DMS 273 (cell line): ENCODE data around the gene CGB1.
A peak's percentile ranks its signal among the peaks of the same experiment; 100 is the strongest.
"Not testable (repeated sequence)": the region's sequence is repeated elsewhere in the genome, so short reads cannot be mapped to it uniquely, and the experiment has no call there.

ENCODE experiments used
- DNase-seq: peaks from one replicate; lab custom pipeline; 2025; ENCODE audit not compliant: unreplicated experiment; lab: John Stamatoyannopoulos, UW

Gene CGB1

GRCh38 chr19:49058562-49058961 is 21.9 kb upstream of the CGB1 start:
- DNase-seq = peak; percentile 61

GRCh38 chr19:49057636-49058234 is 21.0 kb upstream of the CGB1 start, which contains the start of gene CGB7:
Gene CGB7 (minus strand): TSS chr19:49057749. CDS start chr19:49055375, 2,374 bp downstream.
- peak; percentile 73 for DNase-seq

DNA sequence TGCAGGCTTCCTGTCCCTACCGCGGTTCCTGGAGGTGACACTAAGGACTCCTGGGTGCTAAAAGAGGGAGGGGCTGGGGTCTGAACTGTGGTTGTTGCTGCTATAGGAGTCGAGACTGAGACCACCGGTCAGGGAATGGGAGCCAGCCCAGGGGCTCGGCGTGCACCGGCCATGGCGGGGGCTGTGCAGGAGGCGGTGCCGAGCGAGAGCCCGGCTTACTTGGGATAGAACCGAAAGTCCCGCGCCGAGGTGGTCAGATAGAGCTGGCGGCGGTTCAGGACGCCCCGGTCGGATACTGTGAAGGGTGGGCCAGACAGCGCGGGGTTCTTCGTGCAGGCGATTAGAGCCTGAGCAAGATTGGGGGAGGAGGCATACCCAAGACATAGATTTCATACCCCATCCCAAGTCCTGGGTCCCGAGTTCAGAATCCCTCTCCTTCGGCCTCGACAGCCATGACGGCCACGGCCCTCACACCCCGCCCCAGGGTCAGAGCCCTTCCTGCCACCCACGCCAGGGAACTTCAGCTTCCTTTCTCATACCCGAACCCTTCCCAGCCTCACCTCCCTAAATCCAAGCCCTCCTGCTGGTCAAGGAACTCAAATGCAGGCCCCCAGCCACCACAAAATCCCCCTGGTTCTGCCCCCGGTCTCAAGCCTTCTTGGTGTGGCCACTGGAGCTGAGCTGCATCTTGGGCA is 20.4 kb upstream of the CGB1 start:
- DNase-seq = not testable (repeated sequence)

DNA sequence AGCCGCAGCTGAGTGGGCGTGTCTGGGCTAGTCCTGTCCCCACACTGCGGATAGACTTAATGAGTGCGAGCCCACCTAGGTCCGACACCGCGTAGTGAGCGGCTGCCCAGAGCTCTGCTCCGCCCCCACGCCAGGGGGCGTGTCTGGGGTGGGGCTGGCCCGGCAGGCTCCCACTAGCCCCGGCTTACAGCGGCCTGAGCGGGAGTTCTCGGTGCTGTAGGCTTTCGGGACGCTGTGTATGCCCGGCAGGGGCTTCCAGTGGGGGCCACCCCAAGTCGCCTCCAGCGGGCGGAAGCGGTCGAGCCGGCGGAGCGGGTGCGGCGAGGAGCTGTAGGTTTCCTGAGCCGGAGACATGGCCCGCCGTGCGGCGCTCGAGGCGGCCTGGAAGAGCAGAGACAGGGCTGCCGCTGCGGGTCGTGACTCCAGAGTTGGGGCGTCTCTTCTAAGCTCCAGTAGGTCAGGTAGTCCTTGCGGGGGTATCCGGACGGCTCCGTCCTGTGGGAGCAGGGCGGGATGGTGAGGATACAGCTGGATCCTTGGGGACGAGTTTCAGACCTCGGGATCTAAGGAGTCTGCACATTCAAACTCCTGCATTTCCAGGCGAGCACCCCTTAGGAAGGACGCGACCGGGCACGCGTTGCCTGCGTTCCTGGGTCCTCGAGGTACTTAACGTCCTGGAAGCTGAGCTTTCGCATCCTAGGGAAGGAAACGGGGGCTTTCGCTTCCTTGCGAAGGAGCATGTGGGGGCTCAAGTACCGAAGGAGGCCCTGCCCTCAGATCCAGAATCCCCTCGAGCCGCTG is 19.6 kb upstream of the CGB1 start:
- peak; percentile 79 for DNase-seq

DNA sequence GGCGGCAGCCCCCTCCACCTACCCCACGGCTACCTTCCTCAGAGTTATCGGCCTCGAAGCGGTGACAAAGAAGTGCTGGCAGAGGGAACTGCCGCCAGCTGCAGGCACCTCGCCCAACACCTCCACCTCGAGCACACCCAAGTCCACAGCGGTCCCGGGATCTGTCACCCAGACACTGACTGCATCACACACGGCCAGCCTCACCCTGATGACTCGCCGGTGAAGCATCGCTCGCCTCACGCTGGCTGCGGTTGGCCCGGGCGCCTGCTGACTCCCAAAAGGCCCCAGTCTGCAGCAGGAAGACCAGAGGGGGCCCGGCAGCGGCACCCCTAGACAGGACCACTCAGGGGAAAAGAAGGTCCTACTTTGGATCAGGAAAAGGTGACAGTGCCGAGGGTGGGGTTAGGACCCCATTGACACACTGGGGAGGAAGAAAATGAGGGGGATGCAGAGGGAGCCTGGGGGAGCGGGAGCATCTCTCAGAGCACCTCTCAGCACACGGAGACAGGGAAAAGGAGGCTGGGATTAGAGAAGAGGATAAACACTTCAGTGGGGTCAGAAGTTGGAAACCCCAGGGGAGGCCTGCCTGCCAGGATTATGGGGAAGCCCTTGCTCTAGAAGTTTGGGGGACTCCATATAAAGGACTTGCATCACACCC is 13.8 kb upstream of the CGB1 start:
- DNase-seq = not testable (repeated sequence)

DNA sequence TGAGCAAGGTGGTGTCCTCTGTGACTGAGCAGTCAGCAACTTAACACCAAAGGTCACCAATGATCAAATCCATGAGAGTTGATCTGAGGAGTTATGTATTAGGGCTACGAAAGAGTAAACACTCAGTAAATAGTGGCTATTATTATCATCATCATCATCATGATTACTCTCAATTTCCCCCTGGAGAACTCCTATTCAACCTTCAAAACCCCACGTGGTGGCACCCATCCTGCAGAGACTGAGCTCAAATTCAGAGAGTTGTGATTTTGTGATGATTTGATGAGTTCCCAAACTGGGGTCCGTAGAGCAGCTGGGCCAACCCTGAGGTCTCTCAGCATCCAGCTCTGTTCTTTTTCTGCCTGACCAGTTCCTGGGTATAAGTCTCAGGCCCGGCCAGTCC is 13.1 kb upstream of the CGB1 start:
- DNase-seq = not testable (repeated sequence)

- not testable (repeated sequence) for DNase-seq
These were observed 12.3 kb upstream of the CGB1 start, which contains the start of gene CGB8 for GRCh38 chr19:49049011-49049410. Gene CGB8 (minus strand): TSS chr19:49049111. CDS start chr19:49048739, 372 bp downstream.

GRCh38 chr19:49043548-49043947 is 6.9 kb upstream of the CGB1 start, which contains the start of gene CGB5:
Gene CGB5 (plus strand): TSS chr19:49043848. CDS start chr19:49044210, 362 bp downstream.
- not testable (repeated sequence) for DNase-seq

GRCh38 chr19:49042666-49043065 is 6.0 kb upstream of the CGB1 start:
- DNase-seq = not testable (repeated sequence)

DNA sequence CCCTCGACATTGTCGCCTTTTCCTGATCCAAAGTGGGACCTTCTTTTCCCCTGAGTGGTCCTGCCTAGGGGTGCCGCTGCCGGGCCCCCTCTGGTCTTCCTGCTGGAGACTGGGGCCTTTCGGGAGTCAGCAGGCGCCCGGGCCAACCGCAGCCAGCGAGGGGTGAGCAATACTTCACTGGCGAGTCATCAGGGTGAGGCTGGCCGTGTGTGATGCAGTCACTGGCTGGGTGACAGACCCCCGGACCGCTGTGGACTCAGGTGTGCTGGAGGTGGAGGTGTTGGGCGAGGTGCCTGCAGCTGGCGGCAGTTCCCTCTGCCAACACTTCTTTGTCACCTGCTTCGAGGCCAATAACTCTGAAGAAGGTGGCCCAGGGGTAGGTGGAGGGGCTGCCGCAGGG is 5.5 kb upstream of the CGB1 start:
- no peak for DNase-seq

GRCh38 chr19:49039736-49040135 is 3.0 kb upstream of the CGB1 start:
- DNase-seq = not testable (repeated sequence)

- not testable (repeated sequence) for DNase-seq
These were observed 2.0 kb upstream of the CGB1 start for GRCh38 chr19:49038557-49039276.

DNA sequence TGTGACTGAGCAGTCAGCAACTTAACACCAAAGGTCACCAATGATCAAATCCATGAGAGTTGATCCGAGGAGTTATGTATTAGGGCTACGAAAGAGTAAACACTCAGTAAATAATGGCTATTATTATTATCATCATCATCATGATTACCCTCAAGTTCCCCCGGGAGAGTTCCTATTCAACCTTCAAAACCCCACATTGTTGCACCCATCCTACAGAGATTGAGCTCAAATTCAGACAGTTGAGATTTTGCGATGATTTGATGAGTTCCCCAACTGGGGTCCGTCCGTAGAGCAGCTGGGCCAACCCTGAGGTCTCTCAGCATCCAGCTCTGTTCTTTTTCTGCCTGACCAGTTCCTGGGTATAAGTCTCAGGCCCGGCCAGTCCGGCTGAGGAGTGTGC is 1.4 kb upstream of the CGB1 start:
- not testable (repeated sequence) for DNase-seq

- DNase-seq = peak; percentile 81
These were observed 4.9 kb downstream of the CGB1 start, which contains the start of gene CGB2 for GRCh38 chr19:49031642-49032301. Gene CGB2 (plus strand): TSS chr19:49031890. CDS start chr19:49032096, 206 bp downstream.

DNA sequence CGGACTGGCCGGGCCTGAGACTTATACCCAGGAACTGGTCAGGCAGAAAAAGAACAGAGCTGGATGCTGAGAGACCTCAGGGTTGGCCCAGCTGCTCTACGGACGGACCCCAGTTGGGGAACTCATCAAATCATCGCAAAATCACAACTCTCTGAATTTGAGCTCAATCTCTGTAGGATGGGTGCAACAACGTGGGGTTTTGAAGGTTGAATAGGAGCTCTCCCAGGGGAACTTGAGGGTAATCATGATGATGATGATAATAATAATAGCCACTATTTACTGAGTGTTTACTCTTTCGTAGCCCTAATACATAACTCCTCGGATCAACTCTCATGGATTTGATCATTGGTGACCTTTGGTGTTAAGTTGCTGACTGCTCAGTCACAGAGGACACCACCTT is 6.4 kb downstream of the CGB1 start:
- not testable (repeated sequence) for DNase-seq

- DNase-seq = not testable (repeated sequence)
These were observed 6.9 kb downstream of the CGB1 start for GRCh38 chr19:49029749-49030148.

DNA sequence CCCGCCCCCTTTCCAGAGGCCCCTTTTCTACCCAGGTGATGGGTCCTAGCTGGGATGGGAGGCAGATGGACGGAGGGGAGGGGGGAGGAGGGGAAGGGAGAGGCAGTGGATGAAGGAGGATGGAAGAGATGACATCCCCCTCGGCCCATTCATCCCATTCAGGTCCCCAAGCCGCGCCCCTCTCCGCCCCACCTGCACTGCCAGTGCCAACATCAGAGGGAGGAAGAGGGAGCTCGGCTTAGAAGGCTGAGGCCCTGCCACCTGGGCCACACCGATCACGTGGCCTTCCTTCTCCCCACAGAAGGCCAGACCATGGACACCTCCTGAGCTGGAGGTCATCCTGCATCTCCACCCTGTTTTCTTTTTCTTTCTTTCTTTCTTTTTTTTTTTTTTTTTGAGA is 8.0 kb downstream of the CGB1 start:
- not testable (repeated sequence) for DNase-seq

DNA sequence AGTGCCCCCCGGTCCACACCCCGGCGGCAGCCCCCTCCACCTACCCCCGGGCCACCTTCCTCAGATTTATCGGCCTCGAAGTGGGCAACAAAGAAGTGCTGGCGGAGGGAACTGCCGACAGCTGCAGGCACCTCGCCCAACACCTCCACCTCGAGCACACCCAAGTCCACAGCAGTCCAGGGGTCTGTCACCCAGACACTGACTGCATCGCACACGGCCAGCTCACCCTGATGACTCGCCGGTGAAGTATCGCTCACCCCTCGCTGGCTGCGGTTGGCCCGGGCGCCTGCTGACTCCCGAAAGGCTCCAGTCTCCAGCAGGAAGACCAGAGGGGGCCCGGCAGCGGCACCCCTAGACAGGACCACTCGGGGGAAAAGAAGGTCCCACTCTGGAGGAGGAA is 11.1 kb downstream of the CGB1 start:
- not testable (repeated sequence) for DNase-seq

DNA sequence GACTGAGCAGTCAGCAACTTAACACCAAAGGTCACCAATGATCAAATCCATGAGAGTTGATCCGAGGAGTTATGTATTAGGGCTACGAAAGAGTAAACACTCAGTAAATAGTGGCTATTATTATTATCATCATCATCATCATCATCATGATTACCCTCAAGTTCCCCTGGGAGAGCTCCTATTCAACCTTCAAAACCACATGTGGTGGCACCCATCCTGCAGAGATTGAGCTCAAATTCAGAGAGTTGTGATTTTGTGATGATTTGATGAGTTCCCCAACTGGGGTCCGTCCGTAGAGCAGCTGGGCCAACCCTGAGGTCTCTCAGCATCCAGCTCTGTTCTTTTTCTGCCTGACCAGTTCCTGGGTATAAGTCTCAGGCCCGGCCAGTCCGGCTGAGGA is 11.6 kb downstream of the CGB1 start:
- not testable (repeated sequence) for DNase-seq

DNA sequence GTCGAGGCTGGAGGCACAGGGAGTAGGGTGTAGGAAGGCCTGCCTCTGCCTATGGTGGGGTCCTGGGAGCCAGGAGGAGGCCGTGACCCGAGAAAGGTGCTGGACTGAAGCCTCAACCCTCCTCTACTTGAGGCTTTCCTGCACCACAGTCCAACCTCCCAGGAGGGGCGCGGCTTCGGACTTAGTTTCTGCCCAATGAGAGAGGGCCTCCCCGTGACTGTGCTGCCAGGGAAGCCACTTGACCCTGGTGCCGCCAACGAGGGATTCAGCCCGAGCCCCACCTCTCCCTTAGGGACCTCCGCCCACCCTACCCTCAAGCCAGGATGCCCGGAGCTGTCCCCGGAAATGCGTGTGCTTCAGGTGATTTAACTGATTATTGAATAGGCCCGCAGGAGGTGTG is 12.5 kb downstream of the CGB1 start, which contains the start of gene CGB3:
Gene CGB3 (minus strand): TSS at position 101 of the 400 bp plus-strand sequence. CDS start 362 bp downstream, outside the sequence.
- DNase-seq = not testable (repeated sequence)
